Fibroblast of the aortic adventitia (primary cell): ENCODE data around the gene CDYL2. TPM values are rescaled to one million over a fixed set of nuclear protein-coding genes. Genes with fewer than 3 reads are reported as not detected.

Source experiments
- DNase-seq: peaks from one replicate; pipeline ENCODE4 v3.0.0-alpha.2; 2010; ENCODE audit warnings: low read depth
- H3K4me3 ChIP-seq: 2 replicates; pipeline ENCODE4 v1.5.1; 2011; ENCODE audit warnings: low read depth, mild to moderate bottlenecking, control low read depth, low read length, moderate library complexity
- CTCF ChIP-seq: IDR thresholded peaks from 2 replicates; pipeline ENCODE4 v1.5.1; 2011; ENCODE audit warnings: mild to moderate bottlenecking, low read length, control low read depth, inconsistent platforms; ENCODE audit not compliant: insufficient read depth
- total RNA-seq: library from RNA; depleted of rRNA; stranded (reverse); fragments of >200 nt; gene quantifications from 2 replicates; pipeline ENCODE4 v1.2.3, GENCODE V29; 2012; ENCODE audit warnings: low replicate concordance

The CDYL2 gene
- total RNA-seq, 1 donor: 5.2 TPM

GRCh38 chr16:80812593-80812992 is 8.2 kb upstream of the CDYL2 start:
- H3K4me3 ChIP-seq: no peak overlapping the region
- DNase-seq: no peak
- no peak for TF ChIP-seq CTCF

- no peak for DNase-seq
- TF ChIP-seq CTCF: no peak
- no peak overlapping the region for H3K4me3 ChIP-seq
Measured at GRCh38 chr16:80809366-80809765, 5.0 kb upstream of the CDYL2 start.

GRCh38 chr16:80807906-80808305 is 3.5 kb upstream of the CDYL2 start:
- no peak for TF ChIP-seq CTCF
- no peak overlapping the region for H3K4me3 ChIP-seq
- no peak for DNase-seq

- DNase-seq: peak; percentile 39
- no peak for TF ChIP-seq CTCF
- H3K4me3 ChIP-seq: no peak overlapping the region
Measured at GRCh38 chr16:80806927-80807340, 2.5 kb upstream of the CDYL2 start.

- TF ChIP-seq CTCF: no peak
- DNase-seq: no peak
- H3K4me3 ChIP-seq: no peak overlapping the region
Measured at GRCh38 chr16:80806289-80806688, 1.9 kb upstream of the CDYL2 start.

GRCh38 chr16:80804056-80804525 is 307 bp downstream of the CDYL2 start:
- no peak for TF ChIP-seq CTCF
- peak; percentile 52 for DNase-seq
- peak overlapping the region; percentile 88 for H3K4me3 ChIP-seq

GRCh38 chr16:80803339-80804055 is 901 bp downstream of the CDYL2 start:
- peak overlapping the region; percentile 67 for H3K4me3 ChIP-seq
- peak; percentile 46 for TF ChIP-seq CTCF
- no peak for DNase-seq
